ENCODE measurements around the gene DCC.

DNA sequence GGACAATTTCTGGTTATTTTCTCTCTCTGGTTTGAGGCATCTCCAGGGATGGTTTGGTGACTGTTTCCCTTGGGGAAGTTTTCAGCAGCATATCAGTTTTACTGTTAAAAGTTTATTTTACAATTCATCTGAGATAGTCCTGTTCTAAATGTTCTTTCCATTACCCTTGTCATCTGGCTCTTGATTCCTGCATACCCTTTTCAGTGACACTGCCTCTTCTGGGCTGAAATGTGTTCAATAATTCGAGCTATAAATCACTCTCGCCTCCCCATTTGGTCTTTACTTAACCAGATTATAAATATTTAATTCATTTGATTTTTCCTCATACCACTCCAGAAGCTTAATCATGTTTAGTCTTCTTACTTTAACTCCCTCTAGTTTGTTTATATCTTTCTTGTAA, 9.5 kb downstream of the DCC start:
- TF ChIP-seq, protein P1, sequence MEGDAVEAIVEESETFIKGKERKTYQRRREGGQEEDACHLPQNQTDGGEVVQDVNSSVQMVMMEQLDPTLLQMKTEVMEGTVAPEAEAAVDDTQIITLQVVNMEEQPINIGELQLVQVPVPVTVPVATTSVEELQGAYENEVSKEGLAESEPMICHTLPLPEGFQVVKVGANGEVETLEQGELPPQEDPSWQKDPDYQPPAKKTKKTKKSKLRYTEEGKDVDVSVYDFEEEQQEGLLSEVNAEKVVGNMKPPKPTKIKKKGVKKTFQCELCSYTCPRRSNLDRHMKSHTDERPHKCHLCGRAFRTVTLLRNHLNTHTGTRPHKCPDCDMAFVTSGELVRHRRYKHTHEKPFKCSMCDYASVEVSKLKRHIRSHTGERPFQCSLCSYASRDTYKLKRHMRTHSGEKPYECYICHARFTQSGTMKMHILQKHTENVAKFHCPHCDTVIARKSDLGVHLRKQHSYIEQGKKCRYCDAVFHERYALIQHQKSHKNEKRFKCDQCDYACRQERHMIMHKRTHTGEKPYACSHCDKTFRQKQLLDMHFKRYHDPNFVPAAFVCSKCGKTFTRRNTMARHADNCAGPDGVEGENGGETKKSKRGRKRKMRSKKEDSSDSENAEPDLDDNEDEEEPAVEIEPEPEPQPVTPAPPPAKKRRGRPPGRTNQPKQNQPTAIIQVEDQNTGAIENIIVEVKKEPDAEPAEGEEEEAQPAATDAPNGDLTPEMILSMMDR (IDR thresholded peaks at IDR 0.05) = no peak
- no peak for TF ChIP-seq POLR2A (IDR thresholded peaks at IDR 0.05)

Data from thyroid gland (tissue), 4 donors.